C4-2B (cell line): ENCODE data around the gene OR56A5.

ENCODE experiments used
- H3K27ac ChIP-seq: fragments of 450-650 bp; 2 replicates; pipeline ENCODE4 v1.5.1; 2017
- CTCF ChIP-seq: fragments of 450-650 bp; conservative IDR thresholded peaks from 2 replicates; pipeline ENCODE4 v1.5.1; 2017; ENCODE audit warnings: mild to moderate bottlenecking
- ZFX ChIP-seq: fragments of 450-650 bp; IDR thresholded peaks from 2 replicates; pipeline ENCODE4 v1.6.1; 2017

The OR56A5 gene

GRCh38 chr11:5968394-5968793, at the start of gene OR56A5:
Gene OR56A5 (minus strand): TSS chr11:5968494. CDS start chr11:5968494, 0 bp downstream.
- H3K27ac ChIP-seq, result no peak within 1 kb of the TSS
- no peak for TF ChIP-seq ZFX
- TF ChIP-seq CTCF, result no peak

GRCh38 chr11:6013042-6013441, 44.7 kb upstream of the OR56A5 start:
- no peak overlapping the region for H3K27ac ChIP-seq
- TF ChIP-seq CTCF (no peak), ZFX (no peak)

GRCh38 chr11:6012035-6012668, 43.9 kb upstream of the OR56A5 start:
- H3K27ac ChIP-seq, result no peak overlapping the region
- TF ChIP-seq CTCF (no peak), ZFX (no peak)

- TF ChIP-seq ZFX (no peak), CTCF (no peak)
- H3K27ac ChIP-seq, result no peak within 1 kb of the TSS
Observed at GRCh38 chr11:6006846-6007245, 38.6 kb upstream of the OR56A5 start, which contains the start of gene OR56A4. Gene OR56A4 (minus strand): TSS chr11:6006946. CDS start chr11:6002992, 3,954 bp downstream.

GRCh38 chr11:6006395-6006794, 38.1 kb upstream of the OR56A5 start:
- no peak overlapping the region for H3K27ac ChIP-seq
- TF ChIP-seq CTCF, result no peak
- no peak for TF ChIP-seq ZFX

GRCh38 chr11:6002202-6002699, 34.0 kb upstream of the OR56A5 start:
- TF ChIP-seq ZFX, result no peak
- no peak for TF ChIP-seq CTCF
- H3K27ac ChIP-seq, result no peak overlapping the region

GRCh38 chr11:5994791-5995190, 26.5 kb upstream of the OR56A5 start:
- no peak overlapping the region for H3K27ac ChIP-seq
- TF ChIP-seq ZFX (no peak), CTCF (no peak)
